Measurements from ENCODE around the gene MSANTD1.

DNA sequence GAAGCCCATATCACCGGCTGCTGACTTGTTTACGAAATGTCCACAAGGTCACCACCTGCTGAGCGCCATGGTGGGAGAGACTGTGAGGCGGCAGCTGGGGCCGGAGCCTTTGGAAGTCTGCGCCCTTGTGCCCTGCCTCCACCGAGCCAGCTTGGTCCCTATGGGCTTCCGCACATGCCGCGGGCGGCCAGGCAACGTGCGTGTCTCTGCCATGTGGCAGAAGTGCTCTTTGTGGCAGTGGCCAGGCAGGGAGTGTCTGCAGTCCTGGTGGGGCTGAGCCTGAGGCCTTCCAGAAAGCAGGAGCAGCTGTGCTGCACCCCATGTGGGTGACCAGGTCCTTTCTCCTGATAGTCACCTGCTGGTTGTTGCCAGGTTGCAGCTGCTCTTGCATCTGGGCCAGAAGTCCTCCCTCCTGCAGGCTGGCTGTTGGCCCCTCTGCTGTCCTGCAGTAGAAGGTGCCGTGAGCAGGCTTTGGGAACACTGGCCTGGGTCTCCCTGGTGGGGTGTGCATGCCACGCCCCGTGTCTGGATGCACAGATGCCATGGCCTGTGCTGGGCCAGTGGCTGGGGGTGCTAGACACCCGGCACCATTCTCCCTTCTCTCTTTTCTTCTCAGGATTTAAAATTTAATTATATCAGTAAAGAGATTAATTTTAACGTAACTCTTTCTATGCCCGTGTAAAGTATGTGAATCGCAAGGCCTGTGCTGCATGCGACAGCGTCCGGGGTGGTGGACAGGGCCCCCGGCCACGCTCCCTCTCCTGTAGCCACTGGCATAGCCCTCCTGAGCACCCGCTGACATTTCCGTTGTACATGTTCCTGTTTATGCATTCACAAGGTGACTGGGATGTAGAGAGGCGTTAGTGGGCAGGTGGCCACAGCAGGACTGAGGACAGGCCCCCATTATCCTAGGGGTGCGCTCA, 8.7 kb upstream of the MSANTD1 start:
- TF ChIP-seq, protein P1, sequence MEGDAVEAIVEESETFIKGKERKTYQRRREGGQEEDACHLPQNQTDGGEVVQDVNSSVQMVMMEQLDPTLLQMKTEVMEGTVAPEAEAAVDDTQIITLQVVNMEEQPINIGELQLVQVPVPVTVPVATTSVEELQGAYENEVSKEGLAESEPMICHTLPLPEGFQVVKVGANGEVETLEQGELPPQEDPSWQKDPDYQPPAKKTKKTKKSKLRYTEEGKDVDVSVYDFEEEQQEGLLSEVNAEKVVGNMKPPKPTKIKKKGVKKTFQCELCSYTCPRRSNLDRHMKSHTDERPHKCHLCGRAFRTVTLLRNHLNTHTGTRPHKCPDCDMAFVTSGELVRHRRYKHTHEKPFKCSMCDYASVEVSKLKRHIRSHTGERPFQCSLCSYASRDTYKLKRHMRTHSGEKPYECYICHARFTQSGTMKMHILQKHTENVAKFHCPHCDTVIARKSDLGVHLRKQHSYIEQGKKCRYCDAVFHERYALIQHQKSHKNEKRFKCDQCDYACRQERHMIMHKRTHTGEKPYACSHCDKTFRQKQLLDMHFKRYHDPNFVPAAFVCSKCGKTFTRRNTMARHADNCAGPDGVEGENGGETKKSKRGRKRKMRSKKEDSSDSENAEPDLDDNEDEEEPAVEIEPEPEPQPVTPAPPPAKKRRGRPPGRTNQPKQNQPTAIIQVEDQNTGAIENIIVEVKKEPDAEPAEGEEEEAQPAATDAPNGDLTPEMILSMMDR (IDR thresholded peaks at IDR 0.05), result no peak
- TF ChIP-seq POLR2A (IDR thresholded peaks at IDR 0.05), result no peak

All from thyroid gland (tissue), 4 donors.